Lower leg skin (tissue), 4 donors: ENCODE measurements around the gene HNF1A. TPM values are rescaled to one million over a fixed set of nuclear protein-coding genes. Genes with fewer than 3 reads are reported as not detected.

Experiments
- DNase-seq, 2 donors: peaks; one replicate each; pipeline ENCODE4 v3.0.0-alpha.2; 2019; ENCODE audit warnings: low spot score in 2 of 2
- H3K4me3 ChIP-seq: fragments of 200-600 bp; sonication (generic); 2 replicates; pipeline ENCODE4 v1.5.1; 2017; ENCODE audit warnings: mild to moderate bottlenecking, low read depth; ENCODE audit not compliant: poor library complexity, severe bottlenecking
- CTCF ChIP-seq, 3 donors: fragments of 450-650 bp; IDR thresholded peaks; one replicate each; pipeline ENCODE4 v1.5.1; 2016; ENCODE audit warnings: antibody characterized with exemption in 3 of 3, mild to moderate bottlenecking in 3 of 3, moderate library complexity in 2 of 3
- POLR2A ChIP-seq, 2 donors: fragments of 450-650 bp; IDR thresholded peaks; one replicate each; pipeline ENCODE4 v1.6.1; 2016 to 2017; ENCODE audit warnings: antibody characterized with exemption in 2 of 2, mild to moderate bottlenecking in 1 of 2, moderate library complexity in 1 of 2
- WGBS, 2 donors: methylation state at CpG; one replicate each; pipeline ENCODE4 v1.1.5; 2018; 5-methylcytosine and 5-hydroxymethylcytosine counted together
- intact Hi-C: fragments of 100-400 bp; cut with DNase I; formaldehyde crosslinking; loops from one replicate; pipeline ENCODE4 v1.15.0; 2023; ENCODE audit warnings: low total_unique reads
- total RNA-seq, 4 donors: library from RNA; depleted of rRNA; stranded (reverse); fragments of >200 nt; gene quantifications; one replicate each; pipeline ENCODE4 v1.1.0, GENCODE V29; 2016

HNF1A gene
- total RNA-seq, 4 donors from 2014 or later = 0.10 to 0.23 TPM; not detected in 2

DNA sequence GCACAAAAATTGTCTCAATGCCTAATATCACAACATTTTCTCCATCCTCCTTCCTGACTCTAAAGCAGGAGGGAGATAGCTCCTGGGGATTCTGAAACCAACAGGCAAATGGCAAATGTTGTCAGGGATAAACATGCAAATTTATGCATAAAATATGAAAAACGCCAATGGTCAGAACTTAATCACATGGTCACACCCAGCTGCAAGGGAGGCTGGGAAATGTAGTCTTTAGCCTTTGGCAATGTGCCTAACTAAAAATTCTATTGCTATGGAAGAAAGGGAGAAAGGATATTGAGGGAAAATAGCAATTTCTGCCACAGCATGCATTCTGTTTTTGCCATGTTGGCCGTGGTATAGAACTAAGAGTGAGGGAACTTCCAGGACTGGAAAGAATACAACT, 72.4 kb downstream of the HNF1A start:
- intact Hi-C loops = no loop called here
- TF ChIP-seq POLR2A (IDR thresholded peaks at IDR 0.05) (no peak), CTCF (IDR thresholded peaks at IDR 0.05) (no peak)
- H3K4me3 ChIP-seq = no peak overlapping the region
- peak in 1 of 2 donors; percentile 31 for DNase-seq
- WGBS, 2 donors = 54 to 58% methylated on average over 2 of the region's 2 CpGs

Other genes starting within 250 kb of the HNF1A start
- gene SPPL3, start 74.2 kb upstream of the HNF1A start, total RNA-seq = 10 to 100 TPM; 47.3 to 59.0 (median 52.4) TPM
- gene C12orf43, start 37.9 kb downstream of the HNF1A start, total RNA-seq = 1 to 10 TPM; 4.3 to 8.9 (median 6.1) TPM
- gene OASL, start 60.7 kb downstream of the HNF1A start, total RNA-seq = under 1 TPM in 2 of 4 donors, not detected in 2; 0.25 to 0.39 TPM
- gene P2RX7, start 154.3 kb downstream of the HNF1A start, total RNA-seq = 10 to 100 TPM in 3 of 4 donors, 1 to 10 TPM in 1; 9.8 to 38.6 (median 24.4) TPM
- gene P2RX4, start 231.6 kb downstream of the HNF1A start, total RNA-seq = 10 to 100 TPM; 19.4 to 38.0 (median 24.2) TPM